DND-41 (cell line): ENCODE measurements around the gene NOC4L.

Source experiments
- CTCF ChIP-seq: IDR thresholded peaks from 2 replicates; pipeline ENCODE4 v1.5.1; 2012; ENCODE audit warnings: borderline replicate concordance, low read length, moderate library complexity, mild to moderate bottlenecking; ENCODE audit not compliant: poor library complexity, severe bottlenecking; ENCODE audit errors: extremely low read depth
- EZH2 ChIP-seq: IDR thresholded peaks from 3 replicates; pipeline ENCODE4 v1.6.1; 2012; ENCODE audit warnings: borderline replicate concordance, low read depth, mild to moderate bottlenecking, moderate library complexity, low read length, inconsistent platforms; ENCODE audit not compliant: severe bottlenecking

DNA sequence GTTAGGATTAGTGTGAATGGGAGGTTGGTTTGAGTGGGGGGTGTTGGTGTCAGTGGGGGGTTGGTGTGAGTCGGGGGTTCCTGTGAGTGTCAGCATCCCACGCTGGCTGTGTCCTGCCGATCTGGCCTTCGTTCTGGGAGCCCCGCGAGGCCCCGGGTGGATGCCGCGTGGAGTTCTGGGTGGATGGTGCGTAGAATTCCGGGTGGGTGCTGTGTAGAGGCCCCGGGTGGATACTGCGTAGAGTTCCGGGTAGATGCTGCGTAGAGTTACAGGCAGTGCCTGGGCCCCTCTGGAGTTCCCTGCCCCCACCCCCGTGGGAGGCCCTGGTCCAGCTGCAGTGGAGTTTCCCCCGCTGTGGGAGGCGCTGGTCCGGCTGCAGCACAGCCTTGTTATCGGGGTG lies 8.7 kb downstream of the NOC4L start:
- TF ChIP-seq CTCF (no peak), EZH2 (no peak)
